ENCODE data around the gene COTL1.

- TF ChIP-seq POLR2AphosphoS5 (IDR thresholded peaks at IDR 0.05; ENCODE audit: low read depth, low read length) (no peak), REST (IDR thresholded peaks at IDR 0.05; ENCODE audit: insufficient read depth in 1 of 2, low read depth in 2 of 2, low read length in 2 of 2) (no peak), TAF1 (IDR thresholded peaks at IDR 0.05; ENCODE audit: borderline replicate concordance, insufficient read depth, low read length) (no peak)
Measured at GRCh38 chr16:84541999-84542817, 75.7 kb downstream of the COTL1 start.
